Activated CD4-positive, alpha-beta T cell treated with anti-CD3 and anti-CD28 coated beads, Interleukin-2, amount 10 ng/mL, durations not matched to agents 7 days and 5 days (primary cell): ENCODE results near the gene AFMID. TPM values are rescaled to one million over a fixed set of nuclear protein-coding genes. Genes with fewer than 3 reads are reported as not detected.
A peak's percentile ranks its signal among the peaks of the same experiment; 100 is the strongest.
"Not testable (repeated sequence)": the region's sequence is repeated elsewhere in the genome, so short reads cannot be mapped to it uniquely, and the experiment has no call there.

Experiments used
- CTCF ChIA-PET: fragments of 350-600 bp; sonication (Branson Sonifier 250); formaldehyde crosslinking; loops from one replicate; lab custom pipeline; 2021; ENCODE audit warnings: antibody characterized with exemption; lab: Charles Lee
- POLR2A ChIA-PET: fragments of 350-600 bp; sonication (Branson Sonifier 250); formaldehyde crosslinking; loops from one replicate; lab custom pipeline; 2021; ENCODE audit warnings: antibody characterized with exemption; lab: Charles Lee
- DNase-seq: peaks from one replicate; pipeline ENCODE4 v3.0.0-alpha.2; 2020
- H3K27ac Mint-ChIP-seq: one replicate; pipeline ENCODE4 v1.8.0; 2021; ENCODE audit warnings: mild to moderate bottlenecking, moderate library complexity, mixed read lengths
- H3K27me3 Mint-ChIP-seq: one replicate; pipeline ENCODE4 v1.8.0; 2021; ENCODE audit warnings: mixed read lengths
- H3K36me3 Mint-ChIP-seq: one replicate; pipeline ENCODE4 v1.8.0; 2021; ENCODE audit warnings: low read depth, mixed read lengths
- H3K4me1 Mint-ChIP-seq: one replicate; pipeline ENCODE4 v1.8.0; 2021; ENCODE audit warnings: mixed read lengths
- H3K4me3 Mint-ChIP-seq: one replicate; pipeline ENCODE4 v1.8.0; 2021; ENCODE audit warnings: mild to moderate bottlenecking, moderate library complexity, mixed read lengths
- H3K9me3 Mint-ChIP-seq: one replicate; pipeline ENCODE4 v1.8.0; 2021; ENCODE audit warnings: mixed read lengths
- total RNA-seq, 2 experiments: library from RNA; stranded (reverse); gene quantifications; one replicate each; pipeline ENCODE4 v1.2.3, GENCODE V29; 2021

AFMID gene
- total RNA-seq, 2 experiments from 2014 or later = 16.8 to 17.0 TPM

DNA sequence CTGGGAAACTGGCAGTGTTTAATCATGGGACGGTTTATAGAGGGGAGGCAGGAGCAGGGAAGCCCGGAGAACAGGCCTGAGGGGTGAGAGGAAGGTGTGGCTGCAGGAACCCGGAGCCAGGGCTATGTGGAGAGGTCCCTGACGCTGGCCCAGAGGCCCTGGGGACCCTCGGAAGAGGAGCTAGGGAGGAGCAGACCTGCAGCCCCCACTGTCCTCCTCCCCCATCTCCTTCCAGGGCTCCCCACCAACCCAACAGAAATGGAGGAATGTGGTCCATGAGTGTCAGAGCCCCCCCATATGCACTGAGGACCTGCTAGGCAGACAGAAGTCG lies 64.6 kb downstream of the AFMID start:
- Mint-ChIP-seq H3K36me3 (no peaks in the 10 kb centered on the region), H3K4me1 (peaks cover 54% of the 10 kb centered on the region), H3K27me3 (no peaks in the 10 kb centered on the region), H3K27ac (peak overlapping the region; percentile 88), H3K4me3 (peak overlapping the region; percentile 77), H3K9me3 (peaks cover 2% of the 10 kb centered on the region)
- ChIA-PET POLR2A (no interaction called here), CTCF (interaction anchor here (0.6 to 3.1 kb wide), 31 partner anchors 9 to 236 kb away, joined by 3 to 27 read pairs (median 5); partner anchors contain the start of gene TMEM235)
- no peak for DNase-seq

DNA sequence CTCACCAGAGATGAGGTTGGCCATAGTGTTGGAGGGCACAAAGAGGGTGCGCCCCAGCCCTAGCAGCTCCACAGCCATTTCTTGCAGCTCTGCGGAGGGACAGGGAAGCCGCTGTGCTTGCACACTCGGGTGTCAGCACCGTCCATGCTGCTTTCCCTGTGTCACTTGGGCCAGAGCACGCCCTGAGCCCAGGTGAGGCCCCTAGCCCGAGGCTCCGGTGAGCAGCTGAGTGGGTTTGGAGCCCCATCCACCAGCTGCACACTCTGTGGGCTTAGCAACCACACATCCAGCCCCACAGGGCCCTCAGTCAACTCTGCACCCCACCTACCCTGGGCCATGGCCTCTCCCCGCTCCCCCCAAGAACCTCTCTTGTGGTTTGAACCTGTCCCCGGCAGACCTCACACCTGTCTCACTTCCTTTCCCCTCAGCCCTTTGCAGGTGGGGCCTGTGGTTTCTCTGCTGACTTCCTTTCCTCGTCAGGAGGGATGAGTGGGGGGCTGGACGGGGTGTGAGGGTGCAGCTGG lies 65.0 kb downstream of the AFMID start:
- Mint-ChIP-seq H3K4me1 (peaks cover 57% of the 10 kb centered on the region), H3K9me3 (peaks cover 2% of the 10 kb centered on the region), H3K27me3 (no peaks in the 10 kb centered on the region), H3K36me3 (no peaks in the 10 kb centered on the region), H3K4me3 (peak overlapping the region; percentile 77), H3K27ac (peak overlapping the region; percentile 88)
- ChIA-PET CTCF (interaction anchor here (0.7 to 3.1 kb wide), 12 partner anchors 10 to 170 kb away, joined by 3 to 18 read pairs (median 6); partner anchors contain the start of gene TMEM235), POLR2A (no interaction called here)
- DNase-seq = peak; percentile 85

DNA sequence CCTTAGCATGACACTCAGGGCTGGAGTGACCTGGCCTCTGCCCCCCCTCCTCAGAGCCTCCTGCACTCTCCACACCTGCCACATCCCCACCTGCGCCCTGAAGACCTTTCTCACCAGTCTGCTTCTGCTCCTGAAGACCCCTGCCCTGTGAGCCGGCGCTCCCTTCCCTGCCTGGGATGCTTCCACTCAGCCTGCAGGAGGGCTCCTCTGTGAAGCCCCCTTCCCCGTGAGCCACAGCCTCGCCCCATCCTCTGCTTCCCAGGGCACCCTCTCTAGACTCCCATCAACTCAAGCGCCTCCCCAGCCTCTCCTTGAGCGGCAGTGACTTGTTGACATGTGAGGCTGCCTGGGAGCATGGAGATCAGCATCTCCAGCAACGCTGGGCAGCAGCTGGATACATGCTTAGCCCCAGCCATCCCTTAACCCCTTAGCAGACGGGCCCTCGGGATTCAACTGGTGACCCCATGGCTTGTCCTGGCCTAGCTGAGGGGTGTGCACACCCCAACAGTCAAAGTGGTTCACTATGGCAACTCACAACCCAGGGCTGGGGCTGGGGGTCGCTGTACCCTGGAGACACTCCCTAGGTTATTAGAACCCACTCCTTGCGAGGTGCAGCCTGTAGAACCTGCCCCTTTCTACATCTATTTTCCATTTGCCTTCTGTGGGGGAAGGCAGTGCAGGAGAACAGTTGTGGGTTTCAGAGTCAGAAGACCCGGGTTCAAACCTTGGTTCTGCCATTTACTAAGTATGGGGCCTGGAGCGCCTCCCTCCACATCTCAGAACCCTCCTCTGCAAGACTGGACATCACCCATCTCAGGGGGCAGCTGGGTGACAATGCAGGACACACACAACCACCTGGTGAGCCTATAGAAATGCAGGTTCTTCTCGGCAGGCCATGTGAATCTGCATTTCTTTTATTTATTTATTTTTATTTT lies 65.8 kb downstream of the AFMID start:
- peaks cover 2% of the 10 kb centered on the region for H3K9me3 Mint-ChIP-seq
- peaks cover 65% of the 10 kb centered on the region for H3K4me1 Mint-ChIP-seq
- ChIA-PET POLR2A (no interaction called here), CTCF (interaction anchor here (0.6 to 1.7 kb wide), 4 partner anchors 10 to 30 kb away, joined by 3 to 8 read pairs (median 3); no protein-coding TSS in a partner anchor)
- H3K4me3 Mint-ChIP-seq = peak overlapping the region; percentile 77
- H3K27me3 Mint-ChIP-seq = no peaks in the 10 kb centered on the region
- H3K27ac Mint-ChIP-seq = peak overlapping the region; percentile 88
- H3K36me3 Mint-ChIP-seq = no peaks in the 10 kb centered on the region
- DNase-seq = peak; percentile 36

DNA sequence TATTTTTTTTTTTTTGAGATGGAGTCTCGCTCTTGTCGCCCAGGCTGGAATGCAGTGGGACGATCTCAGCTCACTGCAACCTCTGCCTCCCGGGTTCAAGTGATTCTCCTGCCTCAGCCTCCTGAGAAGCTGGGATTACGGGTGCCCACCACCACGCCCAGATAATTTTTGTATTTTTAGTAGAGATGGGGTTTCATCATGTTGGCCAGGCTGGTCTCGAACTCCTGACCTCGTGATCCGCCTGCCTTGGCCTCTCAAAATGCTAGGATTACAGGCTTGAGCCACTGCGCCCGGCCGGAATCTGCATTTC lies 66.4 kb downstream of the AFMID start:
- POLR2A ChIA-PET, DNase-seq, H3K27me3 Mint-ChIP-seq, H3K9me3 Mint-ChIP-seq, H3K36me3 Mint-ChIP-seq: not testable (repeated sequence)
- CTCF ChIA-PET = interaction anchor here (0.6 to 0.7 kb wide), 2 partner anchors 22 to 31 kb away, joined by 3 read pairs; no protein-coding TSS in a partner anchor
- Mint-ChIP-seq H3K4me1 (peaks cover 69% of the 10 kb centered on the region), H3K27ac (peak overlapping the region; percentile 89), H3K4me3 (peak overlapping the region; percentile 77)

DNA sequence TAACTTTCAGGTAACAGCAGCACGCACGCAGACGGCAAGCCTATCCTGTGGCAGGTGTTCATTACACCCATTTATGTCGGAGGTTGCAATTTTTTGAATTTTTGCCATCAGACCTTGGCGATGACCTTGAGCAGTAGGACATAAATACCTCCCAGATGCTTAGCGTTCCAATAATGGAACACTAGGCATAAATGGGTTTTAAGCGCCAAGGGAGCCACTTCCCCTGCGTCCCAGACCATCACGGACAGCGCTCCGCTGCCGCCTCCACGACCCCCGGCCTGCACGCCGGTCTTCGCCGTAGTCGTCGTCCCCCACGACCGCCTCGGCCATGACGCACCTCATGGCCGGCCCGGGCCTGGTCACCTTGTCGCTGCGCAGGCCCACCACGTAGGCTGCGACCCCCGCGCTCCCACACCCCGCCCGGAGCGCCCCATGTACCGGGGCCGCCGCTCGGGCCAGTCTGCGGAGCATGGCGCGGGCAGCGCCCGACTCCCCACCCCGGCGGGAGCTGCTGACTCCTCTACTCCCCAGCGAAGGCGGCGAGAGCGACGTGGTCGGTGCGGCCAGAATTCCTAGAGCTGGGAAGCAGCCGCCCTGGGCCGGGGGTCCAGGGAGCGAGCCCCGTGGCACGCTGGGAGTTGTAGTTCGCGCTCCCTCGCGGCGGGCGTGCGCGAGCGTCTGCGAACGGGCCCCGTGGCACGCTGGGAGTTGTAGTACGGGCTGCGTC lies 66.9 kb downstream of the AFMID start:
- H3K4me3 Mint-ChIP-seq = peak overlapping the region; percentile 77
- ChIA-PET CTCF (interaction anchor here (2.8 kb wide), 1 partner anchor 168 kb away, joined by 10 read pairs; no protein-coding TSS in a partner anchor), POLR2A (no interaction called here)
- peaks cover 2% of the 10 kb centered on the region for H3K9me3 Mint-ChIP-seq
- DNase-seq = peak; percentile 86
- peaks cover 70% of the 10 kb centered on the region for H3K4me1 Mint-ChIP-seq
- H3K27me3 Mint-ChIP-seq = no peaks in the 10 kb centered on the region
- no peaks in the 10 kb centered on the region for H3K36me3 Mint-ChIP-seq
- H3K27ac Mint-ChIP-seq = peak overlapping the region; percentile 89

DNA sequence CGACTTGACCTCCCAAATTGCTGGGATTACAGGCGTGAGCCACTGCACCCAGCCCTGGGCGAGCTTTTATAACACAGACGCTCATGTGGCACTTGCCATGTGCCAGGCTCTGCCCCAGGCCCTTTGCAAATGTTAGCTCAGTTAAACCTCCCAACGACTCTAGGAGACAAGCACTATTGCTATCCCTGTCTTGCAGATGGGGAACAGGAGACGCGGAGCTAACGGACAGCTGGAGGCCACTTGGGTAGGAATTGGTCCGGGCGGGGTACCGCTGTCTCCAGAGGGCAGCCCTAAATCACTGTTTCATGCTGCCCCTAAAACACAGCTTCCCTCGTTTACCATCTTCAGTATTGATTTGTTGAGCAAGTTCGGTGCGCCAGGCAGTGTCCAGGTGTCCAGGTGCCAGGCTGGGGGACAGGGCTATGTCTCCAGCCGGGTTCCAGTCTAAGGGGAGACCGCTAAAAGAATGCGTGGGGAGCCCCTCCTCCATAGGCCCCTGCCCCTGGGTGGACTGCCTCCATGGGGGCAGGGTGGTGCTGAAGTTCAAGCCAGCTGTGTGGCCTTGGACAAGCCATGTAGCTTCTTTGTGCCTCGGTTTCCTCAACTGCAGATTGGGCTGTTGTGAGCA lies 68.0 kb downstream of the AFMID start:
- POLR2A ChIA-PET = no interaction called here
- peaks cover 76% of the 10 kb centered on the region for H3K4me1 Mint-ChIP-seq
- CTCF ChIA-PET = interaction anchor here (0.5 to 2.8 kb wide), 8 partner anchors 9 to 397 kb away, joined by 3 to 10 read pairs (median 3); partner anchors contain the start of gene SOCS3
- no peaks in the 10 kb centered on the region for H3K27me3 Mint-ChIP-seq
- H3K9me3 Mint-ChIP-seq = peaks cover 2% of the 10 kb centered on the region
- H3K36me3 Mint-ChIP-seq = no peaks in the 10 kb centered on the region
- H3K4me3 Mint-ChIP-seq = peak overlapping the region; percentile 77
- peak overlapping the region; percentile 75 for H3K27ac Mint-ChIP-seq
- no peak for DNase-seq

DNA sequence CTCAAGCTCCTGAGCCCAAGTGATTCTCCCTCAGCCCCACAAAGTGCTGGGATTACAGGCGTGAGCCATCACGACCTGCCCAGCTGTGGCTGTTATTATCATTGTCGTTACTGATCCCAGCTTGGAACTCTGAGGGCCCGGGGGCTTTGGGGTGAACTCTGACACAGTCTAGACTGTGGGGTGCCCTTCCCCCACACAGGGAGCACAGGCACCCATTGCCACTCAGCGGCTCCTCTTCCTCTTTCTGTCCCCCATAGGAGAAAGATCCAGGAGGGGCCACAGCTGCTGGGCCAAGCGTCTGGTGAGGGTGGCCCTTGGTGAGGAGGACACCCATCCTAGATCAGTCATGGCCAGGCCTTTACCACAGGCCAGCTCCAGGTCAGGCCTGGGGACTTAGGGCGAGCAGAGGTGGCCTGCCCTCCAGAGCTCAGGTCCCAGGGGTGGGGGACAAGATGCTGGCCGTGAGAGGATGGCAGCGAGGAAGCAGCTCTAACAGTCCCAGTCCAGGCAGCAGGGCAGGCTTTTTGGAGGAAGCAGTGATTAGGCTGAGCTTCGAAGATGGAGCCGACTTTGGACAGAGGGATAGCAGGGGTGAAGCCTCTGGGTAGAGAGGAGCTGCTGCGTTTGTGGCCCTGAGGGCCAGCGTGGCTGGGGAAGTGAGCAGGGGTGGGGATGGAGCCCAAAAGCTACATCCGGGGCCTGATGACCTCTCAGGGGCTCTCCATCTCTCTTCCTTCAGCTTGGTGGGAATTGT lies 69.0 kb downstream of the AFMID start:
- Mint-ChIP-seq H3K27me3 (no peaks in the 10 kb centered on the region), H3K9me3 (peaks cover 2% of the 10 kb centered on the region), H3K27ac (peak overlapping the region; percentile 36), H3K4me3 (no peak overlapping the region), H3K4me1 (peaks cover 78% of the 10 kb centered on the region), H3K36me3 (no peaks in the 10 kb centered on the region)
- ChIA-PET CTCF (interaction anchor here (0.9 to 2.8 kb wide), 7 partner anchors 10 to 166 kb away, joined by 3 to 10 read pairs (median 3); partner anchors contain the start of gene SOCS3), POLR2A (no interaction called here)
- no peak for DNase-seq

DNA sequence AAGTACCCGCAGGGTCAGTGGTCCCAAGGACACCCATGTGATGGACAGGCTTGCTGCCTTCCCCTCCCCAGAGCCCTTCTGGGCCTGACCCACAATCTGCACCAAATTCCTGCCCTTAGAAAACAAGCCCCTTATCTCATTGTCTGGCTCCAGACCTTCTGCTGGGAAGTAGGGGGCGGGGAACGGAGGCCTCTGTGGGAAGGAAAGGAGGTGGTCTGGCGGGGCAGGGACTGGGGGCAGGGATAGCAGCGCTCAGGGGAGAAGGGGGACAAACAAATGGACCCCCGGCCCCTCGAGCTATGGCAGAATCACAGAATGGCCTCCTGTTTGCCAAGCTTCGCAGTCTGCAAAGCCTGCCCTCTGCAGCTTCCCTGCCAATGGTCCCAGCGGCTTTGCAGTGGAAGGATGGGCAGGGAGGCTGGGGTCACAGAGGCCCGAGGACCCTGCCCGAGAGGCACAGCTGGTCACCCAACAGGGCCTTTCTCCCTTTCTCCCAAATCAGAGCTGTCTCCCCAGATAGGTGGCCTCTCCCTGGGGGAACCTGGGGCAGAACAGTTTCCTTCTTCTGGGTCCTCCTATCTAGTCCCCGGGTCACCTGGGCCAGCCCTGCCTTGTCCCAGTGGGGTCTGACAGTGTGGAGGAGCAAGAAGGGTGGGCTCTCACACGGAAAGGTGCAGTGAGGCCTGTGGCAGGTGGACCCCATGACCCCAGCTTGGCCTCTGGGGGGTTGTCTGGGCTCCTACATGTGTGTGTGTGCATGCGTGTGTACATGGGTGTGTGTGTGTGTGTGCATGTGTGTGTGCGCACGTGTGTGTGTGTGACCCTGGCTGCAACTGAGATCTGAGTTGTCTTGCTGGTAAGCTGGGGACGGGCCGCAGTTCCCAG lies 69.8 kb downstream of the AFMID start:
- Mint-ChIP-seq H3K4me3 (no peak overlapping the region), H3K27me3 (no peaks in the 10 kb centered on the region), H3K36me3 (no peaks in the 10 kb centered on the region), H3K4me1 (peaks cover 77% of the 10 kb centered on the region), H3K9me3 (peaks cover 2% of the 10 kb centered on the region), H3K27ac (peak overlapping the region; percentile 92)
- ChIA-PET CTCF (interaction anchor here (0.9 to 2.8 kb wide), 9 partner anchors 10 to 165 kb away, joined by 3 to 10 read pairs (median 3); partner anchors contain the start of gene SOCS3), POLR2A (no interaction called here)
- DNase-seq = no peak

Other genes starting within 250 kb of the AFMID start
- gene TNRC6C, start 228.7 kb upstream of the AFMID start, total RNA-seq = 10 to 100 TPM; 40.2 to 41.8 TPM
- gene TMC6, start 58.6 kb upstream of the AFMID start, total RNA-seq = 100 to 1,000 TPM; 414 to 438 TPM
- 100 to 1,000 TPM; 331 to 364 TPM for gene TMC8, start 56.6 kb upstream of the AFMID start, total RNA-seq
- not detected for gene C17orf99, start 41.0 kb upstream of the AFMID start, total RNA-seq
- gene SYNGR2, start 18.8 kb upstream of the AFMID start, total RNA-seq = 10 to 100 TPM; 49.7 to 57.6 TPM
- gene TK1, start 310 bp upstream of the AFMID start, total RNA-seq = 100 to 1,000 TPM; 121 to 136 TPM
- 100 to 1,000 TPM; 113 to 117 TPM for gene BIRC5, start 26.9 kb downstream of the AFMID start, total RNA-seq
- gene TMEM235, start 44.3 kb downstream of the AFMID start, total RNA-seq = not detected
- gene SOCS3, start 172.7 kb downstream of the AFMID start, total RNA-seq = 10 to 100 TPM; 22.2 to 24.4 TPM
- 10 to 100 TPM; 71.1 to 78.3 TPM for gene PGS1, start 191.3 kb downstream of the AFMID start, total RNA-seq